Astrocyte (in vitro differentiated cells and primary cell): ENCODE results near the gene TMEM238L. TPM values are rescaled to one million over a fixed set of nuclear protein-coding genes. Genes with fewer than 3 reads are reported as not detected.

Source experiments
- DNase-seq: peaks from one replicate; pipeline ENCODE4 v3.0.0-alpha.2; 2010; ENCODE audit warnings: low read depth
- FAIRE-seq: peaks from 2 replicates; lab custom pipeline; 2011; peaks lifted over from hg19 to GRCh38; lab: Jason Lieb, UNC
- H2AFZ ChIP-seq: 2 replicates; pipeline ENCODE4 v1.6.0; 2012; ENCODE audit warnings: low read depth, low read length, inconsistent platforms
- H3K27ac ChIP-seq: 2 replicates; pipeline ENCODE4 v1.5.1; 2011; ENCODE audit warnings: low read depth, low read length, inconsistent platforms
- H3K27me3 ChIP-seq: 2 replicates; pipeline ENCODE4 v1.6.0; 2011; ENCODE audit warnings: low read length, inconsistent platforms; ENCODE audit not compliant: insufficient read depth
- H3K36me3 ChIP-seq: 2 replicates; pipeline ENCODE4 v1.5.1; 2011; ENCODE audit warnings: low read length, inconsistent platforms; ENCODE audit not compliant: insufficient read depth
- H3K4me1 ChIP-seq: 2 replicates; pipeline ENCODE4 v1.5.1; 2011; ENCODE audit warnings: low read length, inconsistent platforms; ENCODE audit not compliant: insufficient read depth
- H3K4me2 ChIP-seq: 2 replicates; pipeline ENCODE4 v1.6.0; 2012; ENCODE audit warnings: low read length, inconsistent platforms
- H3K4me3 ChIP-seq: 2 replicates; pipeline ENCODE4 v1.5.1; 2011; ENCODE audit warnings: low read depth, mild to moderate bottlenecking, low read length, inconsistent platforms; ENCODE audit not compliant: insufficient read depth
- H3K79me2 ChIP-seq: 2 replicates; pipeline ENCODE4 v1.6.0; 2012; ENCODE audit warnings: mild to moderate bottlenecking, low read length, inconsistent platforms; ENCODE audit not compliant: insufficient read depth
- H3K9ac ChIP-seq: 2 replicates; pipeline ENCODE4 v1.6.0; 2012; ENCODE audit warnings: mild to moderate bottlenecking, low read length, inconsistent platforms
- H3K9me3 ChIP-seq: 2 replicates; pipeline ENCODE4 v1.5.1; 2012; ENCODE audit warnings: low read depth, mild to moderate bottlenecking, low read length, inconsistent platforms; ENCODE audit not compliant: insufficient read depth
- H4K20me1 ChIP-seq: 2 replicates; pipeline ENCODE4 v1.6.0; 2012; ENCODE audit warnings: low read length, inconsistent platforms; ENCODE audit not compliant: insufficient read depth
- H3K27ac Mint-ChIP-seq: one replicate; pipeline ENCODE4 v1.8.0; 2021; ENCODE audit warnings: mild to moderate bottlenecking, mixed read lengths; ENCODE audit not compliant: unreplicated experiment
- H3K27me3 Mint-ChIP-seq: one replicate; pipeline ENCODE4 v1.8.0; 2021; ENCODE audit warnings: low read depth, mixed read lengths; ENCODE audit not compliant: unreplicated experiment
- H3K36me3 Mint-ChIP-seq: one replicate; pipeline ENCODE4 v1.8.0; 2021; ENCODE audit warnings: low read depth, mixed read lengths; ENCODE audit not compliant: unreplicated experiment
- H3K4me1 Mint-ChIP-seq: one replicate; pipeline ENCODE4 v1.8.0; 2021; ENCODE audit warnings: low read depth, mixed read lengths; ENCODE audit not compliant: unreplicated experiment
- H3K4me3 Mint-ChIP-seq: one replicate; pipeline ENCODE4 v1.8.0; 2021; ENCODE audit warnings: mild to moderate bottlenecking, moderate library complexity, mixed read lengths; ENCODE audit not compliant: unreplicated experiment
- H3K9me3 Mint-ChIP-seq: one replicate; pipeline ENCODE4 v1.8.0; 2021; ENCODE audit warnings: mild to moderate bottlenecking, mixed read lengths; ENCODE audit not compliant: unreplicated experiment
- CTCF ChIP-seq: IDR thresholded peaks from 2 replicates; pipeline ENCODE4 v1.5.1; 2011; ENCODE audit warnings: low read depth, mild to moderate bottlenecking, inconsistent platforms, low read length, moderate library complexity; ENCODE audit not compliant: insufficient read depth
- EZH2 ChIP-seq: IDR thresholded peaks from 2 replicates; pipeline ENCODE4 v1.6.1; 2012; ENCODE audit warnings: mild to moderate bottlenecking, low read length, inconsistent platforms; ENCODE audit not compliant: insufficient read depth
- total RNA-seq: library from RNA; stranded (reverse); gene quantifications from 2 replicates; pipeline ENCODE4 v1.2.1, GENCODE V29; 2021

TMEM238L gene
- total RNA-seq, 1 donor from 2014 or later: not detected

GRCh38 chr17:10756619-10757018 lies 47.3 kb downstream of the TMEM238L start:
- no peak overlapping the region for H3K27ac Mint-ChIP-seq

GRCh38 chr17:10756185-10756584 lies 47.7 kb downstream of the TMEM238L start:
- FAIRE-seq (no peak), DNase-seq (no peak)
- Mint-ChIP-seq H3K27me3 (peaks cover 8% of the 10 kb centered on the region), H3K9me3 (no peaks in the 10 kb centered on the region), H3K27ac (no peak overlapping the region), H3K4me1 (no peaks in the 10 kb centered on the region), H3K4me3 (no peak overlapping the region), H3K36me3 (no peaks in the 10 kb centered on the region)
- no peaks in the 10 kb centered on the region for H3K4me1 ChIP-seq
- no peak overlapping the region for H3K4me2 ChIP-seq
- no peak overlapping the region for H3K4me3 ChIP-seq
- no peaks in the 10 kb centered on the region for H3K79me2 ChIP-seq
- H3K27me3 ChIP-seq: no peaks in the 10 kb centered on the region
- no peak overlapping the region for H3K27ac ChIP-seq
- H3K9me3 ChIP-seq: peaks cover 2% of the 10 kb centered on the region
- H3K9ac ChIP-seq: no peak overlapping the region
- H2AFZ ChIP-seq: no peak overlapping the region
- no peaks in the 10 kb centered on the region for H3K36me3 ChIP-seq
- TF ChIP-seq EZH2: no peak
- no peak for TF ChIP-seq CTCF
- H4K20me1 ChIP-seq: no peaks in the 10 kb centered on the region

More at GRCh38 chr17:10756619-10757018, 47.3 kb downstream of the TMEM238L start:
- Histone ChIP-seq H3K9me3 (peaks cover 2% of the 10 kb centered on the region), H3K4me3 (no peak overlapping the region), H3K4me2 (no peak overlapping the region), H3K9ac (no peak overlapping the region), H3K79me2 (no peaks in the 10 kb centered on the region), H3K36me3 (no peaks in the 10 kb centered on the region), H4K20me1 (no peaks in the 10 kb centered on the region), H3K4me1 (no peaks in the 10 kb centered on the region), H3K27ac (no peak overlapping the region), H3K27me3 (no peaks in the 10 kb centered on the region), H2AFZ (no peak overlapping the region)
- no peak for DNase-seq
- Mint-ChIP-seq H3K36me3 (no peaks in the 10 kb centered on the region), H3K4me1 (no peaks in the 10 kb centered on the region), H3K4me3 (no peak overlapping the region), H3K9me3 (no peaks in the 10 kb centered on the region), H3K27me3 (peaks cover 8% of the 10 kb centered on the region)
- TF ChIP-seq EZH2 (no peak), CTCF (no peak)
- FAIRE-seq: no peak

- Histone ChIP-seq H3K9ac (no peak overlapping the region), H3K27ac (no peak overlapping the region), H3K4me2 (no peak overlapping the region), H3K79me2 (no peaks in the 10 kb centered on the region), H3K27me3 (no peaks in the 10 kb centered on the region), H3K4me1 (no peaks in the 10 kb centered on the region), H4K20me1 (no peaks in the 10 kb centered on the region), H3K4me3 (no peak overlapping the region), H3K9me3 (peaks cover under 1% of the 10 kb centered on the region), H3K36me3 (no peaks in the 10 kb centered on the region), H2AFZ (no peak overlapping the region)
- no peak overlapping the region for H3K27ac Mint-ChIP-seq
- H3K4me1 Mint-ChIP-seq: no peaks in the 10 kb centered on the region
- TF ChIP-seq EZH2 (no peak), CTCF (no peak)
- H3K4me3 Mint-ChIP-seq: no peak overlapping the region
- no peak for FAIRE-seq
- no peaks in the 10 kb centered on the region for H3K9me3 Mint-ChIP-seq
- H3K36me3 Mint-ChIP-seq: no peaks in the 10 kb centered on the region
- peaks cover 10% of the 10 kb centered on the region for H3K27me3 Mint-ChIP-seq
- DNase-seq: no peak
Measured at GRCh38 chr17:10755592-10756127, 48.2 kb downstream of the TMEM238L start.
